GM18907 (cell line): ENCODE measurements around the gene TP53TG3D.
"Not testable (repeated sequence)": the region's sequence is repeated elsewhere in the genome, so short reads cannot be mapped to it uniquely, and the experiment has no call there.

Experiments
- ATAC-seq: cut with Tn5 transposase; IDR thresholded peaks from one replicate; pipeline ENCODE4 v1.9.1; 2021; ENCODE audit warnings: mild to moderate bottlenecking, moderate library complexity; ENCODE audit not compliant: unreplicated experiment

The TP53TG3D gene, protein sequence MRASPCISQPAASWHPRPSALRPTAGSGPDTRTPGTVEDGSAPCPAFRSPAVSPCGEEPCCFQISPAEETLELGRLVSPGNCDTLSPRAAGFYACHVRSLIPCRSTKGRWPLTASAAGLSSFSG

DNA sequence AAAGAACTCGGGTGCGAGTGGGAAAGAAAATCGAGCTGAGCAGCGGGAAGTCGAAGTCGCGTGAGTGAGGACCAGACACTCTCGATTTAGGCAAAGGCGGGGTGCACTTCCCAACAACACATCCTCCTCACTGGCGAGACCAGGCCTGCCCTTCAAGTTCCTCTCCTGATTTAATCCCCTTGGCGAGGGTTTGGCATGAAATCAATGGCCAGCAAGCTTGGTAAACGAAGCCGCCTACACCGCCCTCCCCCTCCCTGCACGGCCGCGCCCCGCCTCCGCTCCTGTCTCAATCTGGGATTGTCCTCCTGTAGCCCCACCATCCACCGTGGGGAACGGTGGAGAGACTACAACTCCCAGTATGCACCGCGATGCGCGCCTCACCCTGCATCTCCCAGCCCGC is at the start of gene TP53TG3D:
Gene TP53TG3D, plus strand, starts transcription at position 301 of the 400 bp plus-strand sequence. Its CDS starts 68 bp downstream, at position 369.
- ATAC-seq, result not testable (repeated sequence)

- ATAC-seq, result not testable (repeated sequence)
Measured at GRCh38 chr16:32253507-32253906, 421 bp downstream of the TP53TG3D start.

GRCh38 chr16:32261526-32261925 is 8.4 kb downstream of the TP53TG3D start:
- ATAC-seq, result not testable (repeated sequence)

- ATAC-seq, result not testable (repeated sequence)
Measured at GRCh38 chr16:32263552-32263951, 10.5 kb downstream of the TP53TG3D start.

- ATAC-seq, result not testable (repeated sequence)
Measured at GRCh38 chr16:32281910-32282309, 28.8 kb downstream of the TP53TG3D start.

- ATAC-seq, result not testable (repeated sequence)
Measured at GRCh38 chr16:32283024-32283423, 29.9 kb downstream of the TP53TG3D start.

GRCh38 chr16:32283917-32284495 is 30.9 kb downstream of the TP53TG3D start:
- not testable (repeated sequence) for ATAC-seq

DNA sequence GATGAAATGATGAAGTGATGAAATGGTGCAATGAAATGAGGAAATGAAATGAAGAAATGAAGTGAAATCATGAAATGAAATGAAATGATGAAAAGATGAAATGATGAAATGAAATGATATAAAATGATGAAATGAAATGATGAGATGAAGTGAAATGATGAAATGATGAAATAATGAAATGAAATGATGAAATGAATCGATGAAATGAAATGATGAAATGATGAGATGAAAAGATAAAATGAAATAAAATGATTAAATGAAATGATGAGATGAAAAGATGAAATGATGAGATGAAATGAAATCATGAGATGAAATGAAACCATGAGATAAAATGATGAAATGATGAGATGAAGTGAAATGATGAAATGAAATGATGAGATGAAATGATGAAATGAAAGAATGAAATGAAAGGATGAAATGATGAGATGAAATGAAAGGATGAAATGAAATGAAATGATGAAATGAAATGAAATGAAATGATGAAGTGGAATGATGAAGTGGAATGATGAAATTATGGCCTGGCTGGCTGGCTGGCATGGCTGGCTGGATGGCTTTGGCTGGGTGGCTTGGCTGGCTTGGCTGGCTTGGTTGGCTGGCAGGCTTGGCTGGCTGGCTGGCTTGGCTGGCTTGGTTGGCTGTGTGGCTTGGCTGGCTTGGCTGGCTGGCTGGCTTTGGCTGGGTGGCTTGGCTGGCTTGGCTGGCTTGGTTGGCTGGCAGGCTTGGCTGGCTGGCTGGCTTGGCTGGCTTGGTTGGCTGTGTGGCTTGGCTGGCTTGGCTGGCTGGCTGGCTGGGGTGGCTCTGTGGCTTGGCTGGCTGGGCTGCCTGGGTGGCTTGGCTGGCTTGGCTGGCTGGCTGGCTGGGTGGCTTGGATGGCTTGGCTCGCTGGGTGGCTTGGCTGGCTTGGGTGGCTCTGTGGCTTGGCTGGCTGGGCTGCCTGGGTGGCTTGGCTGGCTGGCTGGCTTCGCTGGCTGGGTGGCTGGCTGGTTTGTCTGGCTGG is 32.0 kb downstream of the TP53TG3D start:
- not testable (repeated sequence) for ATAC-seq

GRCh38 chr16:32286193-32286592 is 33.1 kb downstream of the TP53TG3D start:
- not testable (repeated sequence) for ATAC-seq

- ATAC-seq, result not testable (repeated sequence)
Measured at GRCh38 chr16:32287743-32288142, 34.7 kb downstream of the TP53TG3D start.

GRCh38 chr16:32289197-32289596 is 36.1 kb downstream of the TP53TG3D start:
- ATAC-seq, result not testable (repeated sequence)

GRCh38 chr16:32302776-32303175 is 49.7 kb downstream of the TP53TG3D start:
- ATAC-seq, result not testable (repeated sequence)
